Type B pancreatic cell (in vitro differentiated cells): ENCODE measurements around the gene DDX50. TPM values are rescaled to one million over a fixed set of nuclear protein-coding genes. Genes with fewer than 3 reads are reported as not detected.

Experiments
- DNase-seq: peaks from one replicate; pipeline ENCODE4 v3.0.0; 2021; ENCODE audit warnings: mixed read lengths; ENCODE audit not compliant: unreplicated experiment; ENCODE audit errors: extremely low spot score
- H3K27ac Mint-ChIP-seq: 2 replicates; pipeline ENCODE4 v1.8.0; 2021; ENCODE audit warnings: mild to moderate bottlenecking, mixed read lengths
- H3K27me3 Mint-ChIP-seq: 2 replicates; pipeline ENCODE4 v1.8.0; 2021; ENCODE audit warnings: mixed read lengths
- H3K36me3 Mint-ChIP-seq: 2 replicates; pipeline ENCODE4 v1.8.0; 2021; ENCODE audit warnings: mixed read lengths
- H3K4me1 Mint-ChIP-seq: one replicate; pipeline ENCODE4 v1.8.0; 2021; ENCODE audit warnings: mixed read lengths; ENCODE audit not compliant: unreplicated experiment
- H3K4me3 Mint-ChIP-seq: 2 replicates; pipeline ENCODE4 v1.8.0; 2021; ENCODE audit warnings: mild to moderate bottlenecking, mixed read lengths
- H3K9me3 Mint-ChIP-seq: 2 replicates; pipeline ENCODE4 v1.8.0; 2021; ENCODE audit warnings: mixed read lengths
- total RNA-seq: library from RNA; stranded (reverse); gene quantifications from 2 replicates; pipeline ENCODE4 v1.2.1, GENCODE V29; 2021; ENCODE audit warnings: low replicate concordance
- TF ChIP-seq, protein P1 (sequence below): fragments of 200-600 bp; sonication (generic); conservative IDR thresholded peaks from 2 replicates; pipeline ENCODE4 v1.5.0; 2021; ENCODE audit warnings: antibody characterized with exemption, mild to moderate bottlenecking

DDX50 gene
- total RNA-seq, 1 donor from 2014 or later = 44.2 TPM

DNA sequence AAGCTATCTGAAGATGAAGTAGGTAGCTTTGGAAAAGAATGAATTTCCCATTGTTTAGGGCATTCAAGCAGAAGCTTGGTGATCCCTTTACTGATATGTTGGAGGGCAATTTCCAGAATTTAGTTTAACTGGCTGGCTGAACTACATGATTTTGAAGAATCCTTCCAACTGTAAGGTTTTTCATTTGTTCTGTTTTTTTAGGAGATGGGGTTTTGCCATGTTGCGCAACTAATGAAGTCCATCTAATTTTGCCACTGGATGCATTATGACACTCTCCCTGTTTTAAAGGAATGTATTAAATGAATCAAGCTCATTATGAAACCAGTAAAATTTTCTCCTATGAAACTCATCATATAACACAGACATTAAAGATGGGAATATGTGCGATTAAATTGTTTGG, 6.1 kb upstream of the DDX50 start:
- Mint-ChIP-seq H3K27ac (no peak overlapping the region), H3K4me1 (peaks cover 14% of the 10 kb centered on the region), H3K36me3 (no peaks in the 10 kb centered on the region), H3K27me3 (no peaks in the 10 kb centered on the region), H3K9me3 (no peaks in the 10 kb centered on the region), H3K4me3 (no peak overlapping the region)
- DNase-seq = no peak
- TF ChIP-seq, protein P1, sequence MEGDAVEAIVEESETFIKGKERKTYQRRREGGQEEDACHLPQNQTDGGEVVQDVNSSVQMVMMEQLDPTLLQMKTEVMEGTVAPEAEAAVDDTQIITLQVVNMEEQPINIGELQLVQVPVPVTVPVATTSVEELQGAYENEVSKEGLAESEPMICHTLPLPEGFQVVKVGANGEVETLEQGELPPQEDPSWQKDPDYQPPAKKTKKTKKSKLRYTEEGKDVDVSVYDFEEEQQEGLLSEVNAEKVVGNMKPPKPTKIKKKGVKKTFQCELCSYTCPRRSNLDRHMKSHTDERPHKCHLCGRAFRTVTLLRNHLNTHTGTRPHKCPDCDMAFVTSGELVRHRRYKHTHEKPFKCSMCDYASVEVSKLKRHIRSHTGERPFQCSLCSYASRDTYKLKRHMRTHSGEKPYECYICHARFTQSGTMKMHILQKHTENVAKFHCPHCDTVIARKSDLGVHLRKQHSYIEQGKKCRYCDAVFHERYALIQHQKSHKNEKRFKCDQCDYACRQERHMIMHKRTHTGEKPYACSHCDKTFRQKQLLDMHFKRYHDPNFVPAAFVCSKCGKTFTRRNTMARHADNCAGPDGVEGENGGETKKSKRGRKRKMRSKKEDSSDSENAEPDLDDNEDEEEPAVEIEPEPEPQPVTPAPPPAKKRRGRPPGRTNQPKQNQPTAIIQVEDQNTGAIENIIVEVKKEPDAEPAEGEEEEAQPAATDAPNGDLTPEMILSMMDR = no peak

GRCh38 chr10:68897336-68897741, 3.8 kb upstream of the DDX50 start:
- TF ChIP-seq, protein P1 = peak; percentile 78
- no peak for DNase-seq
- Mint-ChIP-seq H3K36me3 (no peaks in the 10 kb centered on the region), H3K4me1 (peaks cover 24% of the 10 kb centered on the region), H3K4me3 (peak overlapping the region; percentile 64), H3K27me3 (no peaks in the 10 kb centered on the region), H3K27ac (peak overlapping the region; percentile 2), H3K9me3 (no peaks in the 10 kb centered on the region)

DNA sequence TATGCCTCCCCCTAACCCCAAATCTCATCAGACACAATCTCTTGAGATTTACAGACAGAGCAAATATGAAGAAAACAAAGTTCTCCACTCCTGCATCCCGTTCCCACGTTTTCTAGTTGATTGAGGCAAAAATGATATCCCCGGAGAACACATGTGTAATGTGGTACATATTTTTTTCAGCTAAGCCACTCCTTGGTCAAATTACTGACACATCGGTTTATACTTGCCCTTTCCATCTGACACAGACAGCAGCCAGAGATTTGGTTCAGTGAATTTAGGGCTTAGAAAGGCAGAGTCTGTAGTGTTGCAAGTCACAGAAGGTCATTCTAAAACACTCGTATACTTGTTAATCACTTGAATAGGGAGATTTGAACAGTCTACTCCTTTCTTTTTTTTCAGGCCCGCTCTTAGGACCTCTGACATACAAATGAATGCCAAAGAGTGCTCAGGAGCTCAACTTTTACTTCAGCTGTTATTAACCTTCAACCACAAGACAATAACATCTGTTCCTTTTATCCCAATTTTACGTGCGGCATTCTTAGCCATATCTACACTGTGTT, 1.8 kb upstream of the DDX50 start:
- DNase-seq = no peak
- H3K4me3 Mint-ChIP-seq = peak overlapping the region; percentile 15
- peaks cover 2% of the 10 kb centered on the region for H3K36me3 Mint-ChIP-seq
- H3K27ac Mint-ChIP-seq = peak overlapping the region; percentile 6
- TF ChIP-seq, protein P1 = no peak
- no peaks in the 10 kb centered on the region for H3K27me3 Mint-ChIP-seq
- H3K4me1 Mint-ChIP-seq = peaks cover 34% of the 10 kb centered on the region
- H3K9me3 Mint-ChIP-seq = no peaks in the 10 kb centered on the region

- Mint-ChIP-seq H3K4me1 (peaks cover 41% of the 10 kb centered on the region), H3K27me3 (no peaks in the 10 kb centered on the region), H3K36me3 (peaks cover 5% of the 10 kb centered on the region), H3K9me3 (no peaks in the 10 kb centered on the region), H3K4me3 (peak overlapping the region; percentile 94), H3K27ac (peak overlapping the region; percentile 99)
- no peak for DNase-seq
- TF ChIP-seq, protein P1 = no peak
Measured at GRCh38 chr10:68900427-68901104, 549 bp upstream of the DDX50 start.

DNA sequence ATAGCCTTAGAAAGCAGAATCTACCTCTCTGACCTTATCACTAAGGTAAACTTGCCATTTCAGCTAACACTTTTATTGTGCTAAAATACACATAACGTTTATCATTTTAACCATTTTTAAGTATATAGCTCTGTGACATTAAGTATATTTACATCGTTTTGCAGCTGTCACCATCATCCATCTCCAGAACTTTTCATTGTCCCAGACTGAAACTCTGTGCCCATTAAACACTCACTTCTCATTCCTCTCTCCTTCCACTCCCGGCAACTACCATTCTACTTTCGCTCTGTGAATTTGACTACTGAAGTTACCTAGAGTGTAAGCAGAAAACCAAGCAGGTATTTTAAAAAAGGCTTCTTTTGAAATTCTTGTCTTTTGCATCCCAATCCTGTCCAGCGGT, 1.3 kb downstream of the DDX50 start:
- peaks cover 15% of the 10 kb centered on the region for H3K36me3 Mint-ChIP-seq
- no peaks in the 10 kb centered on the region for H3K27me3 Mint-ChIP-seq
- DNase-seq = no peak
- H3K27ac Mint-ChIP-seq = peak overlapping the region; percentile 75
- TF ChIP-seq, protein P1 = no peak
- H3K9me3 Mint-ChIP-seq = no peaks in the 10 kb centered on the region
- peaks cover 37% of the 10 kb centered on the region for H3K4me1 Mint-ChIP-seq
- H3K4me3 Mint-ChIP-seq = peak overlapping the region; percentile 94
